ENCODE measurements around the gene FBXL17. TPM values are rescaled to one million over a fixed set of nuclear protein-coding genes. Genes with fewer than 3 reads are reported as not detected.

FBXL17 gene
- total and polyA plus RNA-seq, 4 donors: 30.0 to 58.0 (median 40.3) TPM

DNA sequence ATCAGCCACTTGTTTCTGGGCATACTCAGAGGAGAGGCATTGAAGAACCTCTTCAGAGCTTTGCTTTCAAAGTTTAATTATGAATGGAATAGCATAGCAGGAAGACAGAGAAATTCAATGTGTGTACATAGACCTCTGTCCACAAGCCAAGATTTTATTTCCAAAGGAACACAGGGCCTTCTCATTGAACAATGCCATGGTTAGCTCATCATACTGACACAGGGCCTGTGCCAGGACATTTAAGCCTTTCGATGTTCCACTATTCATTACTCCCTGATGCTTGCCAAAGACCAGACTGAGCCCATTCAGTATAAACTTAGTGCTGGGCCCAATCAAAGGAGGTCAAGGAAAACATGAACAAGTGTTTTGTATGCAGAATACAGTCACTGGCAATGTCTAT, 280.8 kb downstream of the FBXL17 start:
- WGBS (ENCODE audit: insufficient coverage): 50% methylated on average over 1 of the region's 1 CpG
- no peaks in the 10 kb centered on the region for H3K27me3 ChIP-seq (ENCODE audit: control insufficient read depth, insufficient read depth, low read length)
- peak overlapping the region; percentile 65 for H3K27ac ChIP-seq (ENCODE audit: low read depth, low read length)
- DNase-seq (ENCODE audit: low read depth in 4 of 6, low spot score in 6 of 6): peak; percentile 57 to 93 (median 71)
- H3K36me3 ChIP-seq (ENCODE audit: control insufficient read depth, insufficient read depth, low read length): no peaks in the 10 kb centered on the region
- H3K4me1 ChIP-seq (ENCODE audit: control insufficient read depth, insufficient read depth, low read length): peaks cover 4% of the 10 kb centered on the region
- H3K4me3 ChIP-seq (ENCODE audit: low read depth, low read length): no peak overlapping the region
- no peaks in the 10 kb centered on the region for H3K9me3 ChIP-seq (ENCODE audit: control insufficient read depth, insufficient read depth, low read length)

DNA sequence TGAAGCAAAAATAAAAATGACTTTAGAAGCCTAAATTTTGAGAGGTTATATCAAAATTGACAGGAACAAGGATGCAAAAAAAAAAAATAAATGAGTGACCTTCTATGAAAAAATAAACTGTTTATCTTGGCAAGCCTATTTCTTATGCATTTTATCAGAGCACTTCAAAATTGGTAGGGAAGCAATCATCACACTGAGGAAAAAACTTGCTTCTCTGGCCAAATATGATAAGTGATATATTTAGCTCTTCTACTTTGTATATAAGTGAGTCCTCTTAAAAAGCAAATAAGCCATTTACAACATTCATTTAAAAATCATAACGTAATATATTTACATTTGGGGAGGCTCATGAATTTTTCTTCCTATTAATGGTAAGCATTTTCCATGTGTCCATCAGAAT, 287.1 kb downstream of the FBXL17 start:
- Histone ChIP-seq H3K27me3 (ENCODE audit: control insufficient read depth, insufficient read depth, low read length) (no peaks in the 10 kb centered on the region), H3K36me3 (ENCODE audit: control insufficient read depth, insufficient read depth, low read length) (no peaks in the 10 kb centered on the region), H3K9me3 (ENCODE audit: control insufficient read depth, insufficient read depth, low read length) (no peaks in the 10 kb centered on the region), H3K4me3 (ENCODE audit: low read depth, low read length) (no peak overlapping the region), H3K27ac (ENCODE audit: low read depth, low read length) (no peak overlapping the region), H3K4me1 (ENCODE audit: control insufficient read depth, insufficient read depth, low read length) (no peaks in the 10 kb centered on the region)
- no CpG with 5 or more reads among the region's 1 CpG for WGBS (ENCODE audit: insufficient coverage)
- DNase-seq (ENCODE audit: low read depth in 4 of 6, low spot score in 6 of 6): no peak

DNA sequence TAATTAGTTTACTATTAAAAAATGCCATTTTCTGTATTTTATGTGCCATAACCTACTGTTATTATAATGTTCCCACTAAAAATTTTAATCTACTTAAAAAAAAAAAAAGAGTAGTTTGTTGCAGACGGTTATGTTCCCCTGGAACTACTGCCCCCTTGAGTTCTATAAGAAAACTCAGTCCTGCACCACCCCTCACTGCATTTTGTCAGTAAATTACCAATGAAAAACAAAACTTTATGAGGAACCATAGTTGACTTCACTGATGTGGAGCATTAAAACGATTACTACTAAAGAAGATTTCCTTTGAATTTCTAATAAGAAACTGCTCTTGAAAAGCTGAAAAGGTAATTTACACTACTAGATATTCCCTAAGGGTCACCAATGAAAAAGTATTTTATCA, 288.7 kb downstream of the FBXL17 start:
- no peak for DNase-seq (ENCODE audit: low read depth in 4 of 6, low spot score in 6 of 6)
- H3K27me3 ChIP-seq (ENCODE audit: control insufficient read depth, insufficient read depth, low read length): no peaks in the 10 kb centered on the region
- no peak overlapping the region for H3K4me3 ChIP-seq (ENCODE audit: low read depth, low read length)
- H3K27ac ChIP-seq (ENCODE audit: low read depth, low read length): no peak overlapping the region
- no CpG with 5 or more reads among the region's 2 CpGs for WGBS (ENCODE audit: insufficient coverage)
- H3K36me3 ChIP-seq (ENCODE audit: control insufficient read depth, insufficient read depth, low read length): no peaks in the 10 kb centered on the region
- no peaks in the 10 kb centered on the region for H3K9me3 ChIP-seq (ENCODE audit: control insufficient read depth, insufficient read depth, low read length)
- H3K4me1 ChIP-seq (ENCODE audit: control insufficient read depth, insufficient read depth, low read length): no peaks in the 10 kb centered on the region

DNA sequence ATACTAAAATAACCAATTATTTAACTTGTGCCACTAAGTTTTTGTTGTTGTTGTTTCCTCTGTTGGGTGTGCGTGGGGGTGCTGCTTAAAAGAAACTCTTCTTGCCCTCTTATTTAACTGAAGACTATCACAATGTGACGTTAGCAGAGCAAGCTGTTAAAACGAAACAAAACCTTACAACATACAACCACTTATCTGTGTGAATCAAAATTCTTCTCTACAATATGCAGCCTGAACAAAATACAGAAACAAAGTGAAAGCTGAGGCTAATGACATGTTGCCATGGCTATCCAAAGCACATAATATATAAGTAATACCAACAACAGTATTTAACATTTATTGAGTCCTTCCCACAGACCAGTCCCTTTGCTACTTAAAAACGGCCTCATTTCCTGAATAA, 291.0 kb downstream of the FBXL17 start:
- H3K27ac ChIP-seq (ENCODE audit: low read depth, low read length): no peak overlapping the region
- no peaks in the 10 kb centered on the region for H3K4me1 ChIP-seq (ENCODE audit: control insufficient read depth, insufficient read depth, low read length)
- no peak for DNase-seq (ENCODE audit: low read depth in 4 of 6, low spot score in 6 of 6)
- no peaks in the 10 kb centered on the region for H3K27me3 ChIP-seq (ENCODE audit: control insufficient read depth, insufficient read depth, low read length)
- H3K9me3 ChIP-seq (ENCODE audit: control insufficient read depth, insufficient read depth, low read length): no peaks in the 10 kb centered on the region
- no peaks in the 10 kb centered on the region for H3K36me3 ChIP-seq (ENCODE audit: control insufficient read depth, insufficient read depth, low read length)
- WGBS (ENCODE audit: insufficient coverage): 70% methylated on average over 2 of the region's 4 CpGs
- no peak overlapping the region for H3K4me3 ChIP-seq (ENCODE audit: low read depth, low read length)

DNA sequence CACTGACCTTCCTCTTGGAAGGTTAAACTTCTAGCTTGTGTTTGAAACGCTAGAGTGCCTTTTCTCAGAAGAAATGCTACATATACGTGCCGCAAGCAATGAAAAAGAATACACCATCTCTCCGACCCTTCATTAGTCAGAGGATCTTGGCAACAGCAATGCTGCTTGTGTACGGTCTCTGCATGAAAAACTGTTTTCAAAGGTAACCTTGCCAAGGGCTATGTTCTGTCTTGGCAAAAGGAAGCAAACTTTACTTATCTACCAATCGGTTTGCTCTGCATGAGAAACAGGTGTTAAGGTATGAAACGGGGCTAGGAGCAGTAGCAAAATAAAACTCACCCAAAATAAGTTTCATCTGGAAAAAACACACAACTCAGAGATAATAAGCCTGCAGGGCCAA, 297.8 kb downstream of the FBXL17 start:
- no CpG with 5 or more reads among the region's 7 CpGs for WGBS (ENCODE audit: insufficient coverage)

DNA sequence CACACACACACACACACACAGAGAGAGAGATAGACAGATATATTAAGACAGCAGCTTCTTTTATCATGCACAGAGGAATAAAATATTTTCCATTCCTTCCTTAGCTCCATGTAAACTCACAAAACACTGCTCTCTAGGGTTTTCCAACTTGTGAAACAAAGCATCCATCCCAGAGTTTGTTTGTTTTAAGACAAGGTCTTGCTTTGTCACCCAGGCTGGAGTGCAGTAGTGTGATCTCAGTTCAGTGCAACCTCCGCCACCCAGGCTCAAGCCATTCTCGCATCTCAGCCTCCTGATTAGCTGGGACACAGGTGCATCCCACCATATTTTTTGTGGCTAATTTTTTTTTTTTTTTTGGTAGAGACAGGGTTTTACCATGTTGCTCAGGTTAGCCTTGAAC, 298.7 kb downstream of the FBXL17 start:
- Histone ChIP-seq H3K36me3 (ENCODE audit: control insufficient read depth, insufficient read depth, low read length) (no peaks in the 10 kb centered on the region), H3K27ac (ENCODE audit: low read depth, low read length) (no peak overlapping the region), H3K4me1 (ENCODE audit: control insufficient read depth, insufficient read depth, low read length) (no peaks in the 10 kb centered on the region), H3K27me3 (ENCODE audit: control insufficient read depth, insufficient read depth, low read length) (no peaks in the 10 kb centered on the region), H3K9me3 (ENCODE audit: control insufficient read depth, insufficient read depth, low read length) (no peaks in the 10 kb centered on the region), H3K4me3 (ENCODE audit: low read depth, low read length) (no peak overlapping the region)
- WGBS (ENCODE audit: insufficient coverage): no CpG with 5 or more reads among the region's 2 CpGs
- no peak for DNase-seq (ENCODE audit: low read depth in 4 of 6, low spot score in 6 of 6)

More for the DNA sequence above, 297.8 kb downstream of the FBXL17 start:
- DNase-seq (ENCODE audit: low read depth in 4 of 6, low spot score in 6 of 6): peak in 2 of 6 donors; percentile 55 to 74
- H3K4me1 ChIP-seq (ENCODE audit: control insufficient read depth, insufficient read depth, low read length): no peaks in the 10 kb centered on the region
- H3K4me3 ChIP-seq (ENCODE audit: low read depth, low read length): no peak overlapping the region
- no peaks in the 10 kb centered on the region for H3K27me3 ChIP-seq (ENCODE audit: control insufficient read depth, insufficient read depth, low read length)
- H3K36me3 ChIP-seq (ENCODE audit: control insufficient read depth, insufficient read depth, low read length): no peaks in the 10 kb centered on the region
- H3K9me3 ChIP-seq (ENCODE audit: control insufficient read depth, insufficient read depth, low read length): no peaks in the 10 kb centered on the region
- H3K27ac ChIP-seq (ENCODE audit: low read depth, low read length): no peak overlapping the region

DNA sequence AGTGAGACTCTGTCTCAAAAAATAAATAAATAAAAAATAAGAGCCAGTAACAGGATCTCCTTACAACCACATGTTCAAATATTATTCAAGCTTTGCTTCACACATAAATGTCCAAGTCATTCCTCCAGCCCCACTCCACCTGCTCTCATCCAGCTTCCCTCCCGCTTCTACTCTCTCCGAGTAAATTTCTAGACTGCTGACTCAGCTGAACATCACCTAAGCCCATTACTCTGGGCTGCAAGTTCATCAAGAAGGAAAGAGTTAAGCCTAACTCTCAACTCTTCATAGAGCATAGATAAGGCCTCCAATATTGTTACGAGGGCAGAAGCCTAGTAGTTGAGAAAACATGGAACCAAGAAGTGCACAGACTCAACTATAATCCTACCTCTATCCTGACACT, 300.2 kb downstream of the FBXL17 start:
- Histone ChIP-seq H3K27ac (ENCODE audit: low read depth, low read length) (no peak overlapping the region), H3K4me1 (ENCODE audit: control insufficient read depth, insufficient read depth, low read length) (no peaks in the 10 kb centered on the region), H3K36me3 (ENCODE audit: control insufficient read depth, insufficient read depth, low read length) (no peaks in the 10 kb centered on the region), H3K9me3 (ENCODE audit: control insufficient read depth, insufficient read depth, low read length) (no peaks in the 10 kb centered on the region), H3K4me3 (ENCODE audit: low read depth, low read length) (no peak overlapping the region), H3K27me3 (ENCODE audit: control insufficient read depth, insufficient read depth, low read length) (no peaks in the 10 kb centered on the region)
- no peak for DNase-seq (ENCODE audit: low read depth in 4 of 6, low spot score in 6 of 6)
- 100% methylated on average over 3 of the region's 3 CpGs for WGBS (ENCODE audit: insufficient coverage)

DNA sequence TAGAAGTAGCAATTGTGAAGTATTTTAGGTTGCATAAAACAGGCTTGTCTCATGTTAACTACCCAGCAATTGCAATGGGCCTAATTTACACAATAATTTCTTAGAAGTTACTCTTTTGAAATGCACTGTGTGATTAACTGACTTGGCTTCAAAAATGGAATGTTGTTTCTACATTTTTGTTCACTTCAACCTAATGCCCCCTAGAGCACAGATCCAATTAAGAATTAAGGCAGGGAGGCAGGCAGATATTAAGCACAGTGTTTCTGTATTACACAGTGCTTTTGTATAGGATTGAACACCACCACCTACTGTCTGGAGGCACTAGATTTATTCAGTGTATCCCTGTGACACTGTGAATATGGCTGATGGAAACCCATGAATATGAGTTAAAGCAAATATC, 302.1 kb downstream of the FBXL17 start:
- H3K9me3 ChIP-seq (ENCODE audit: control insufficient read depth, insufficient read depth, low read length): no peaks in the 10 kb centered on the region
- H3K4me3 ChIP-seq (ENCODE audit: low read depth, low read length): no peak overlapping the region
- DNase-seq (ENCODE audit: low read depth in 4 of 6, low spot score in 6 of 6): peak in 1 of 6 donors; percentile 76
- no peaks in the 10 kb centered on the region for H3K4me1 ChIP-seq (ENCODE audit: control insufficient read depth, insufficient read depth, low read length)
- H3K36me3 ChIP-seq (ENCODE audit: control insufficient read depth, insufficient read depth, low read length): no peaks in the 10 kb centered on the region
- H3K27ac ChIP-seq (ENCODE audit: low read depth, low read length): no peak overlapping the region
- no peaks in the 10 kb centered on the region for H3K27me3 ChIP-seq (ENCODE audit: control insufficient read depth, insufficient read depth, low read length)

DNA sequence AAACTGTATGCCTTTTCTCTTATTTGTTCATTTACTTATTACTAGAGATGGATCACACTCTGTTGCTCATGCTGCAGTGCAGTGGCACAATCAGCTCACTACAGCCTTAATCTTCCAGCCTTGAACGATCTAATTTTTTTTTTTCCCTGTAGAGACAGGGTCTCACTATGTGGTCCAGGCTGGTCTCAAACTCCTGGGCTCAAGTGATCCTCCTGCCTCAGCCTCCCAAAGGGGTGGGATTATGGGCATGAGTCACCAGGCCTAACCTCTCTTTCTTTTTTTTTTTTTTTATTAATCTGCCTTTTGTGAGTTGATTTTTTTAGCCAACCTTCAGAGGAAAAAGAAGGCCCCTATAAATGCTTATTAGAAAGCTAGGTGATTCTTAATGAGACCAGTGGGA, 303.0 kb downstream of the FBXL17 start:
- H3K27me3 ChIP-seq (ENCODE audit: control insufficient read depth, insufficient read depth, low read length): no peaks in the 10 kb centered on the region
- DNase-seq (ENCODE audit: low read depth in 4 of 6, low spot score in 6 of 6): no peak
- H3K4me3 ChIP-seq (ENCODE audit: low read depth, low read length): no peak overlapping the region
- no peaks in the 10 kb centered on the region for H3K36me3 ChIP-seq (ENCODE audit: control insufficient read depth, insufficient read depth, low read length)
- H3K27ac ChIP-seq (ENCODE audit: low read depth, low read length): no peak overlapping the region
- no CpG with 5 or more reads among the region's 1 CpG for WGBS (ENCODE audit: insufficient coverage)
- H3K4me1 ChIP-seq (ENCODE audit: control insufficient read depth, insufficient read depth, low read length): no peaks in the 10 kb centered on the region
- no peaks in the 10 kb centered on the region for H3K9me3 ChIP-seq (ENCODE audit: control insufficient read depth, insufficient read depth, low read length)

DNA sequence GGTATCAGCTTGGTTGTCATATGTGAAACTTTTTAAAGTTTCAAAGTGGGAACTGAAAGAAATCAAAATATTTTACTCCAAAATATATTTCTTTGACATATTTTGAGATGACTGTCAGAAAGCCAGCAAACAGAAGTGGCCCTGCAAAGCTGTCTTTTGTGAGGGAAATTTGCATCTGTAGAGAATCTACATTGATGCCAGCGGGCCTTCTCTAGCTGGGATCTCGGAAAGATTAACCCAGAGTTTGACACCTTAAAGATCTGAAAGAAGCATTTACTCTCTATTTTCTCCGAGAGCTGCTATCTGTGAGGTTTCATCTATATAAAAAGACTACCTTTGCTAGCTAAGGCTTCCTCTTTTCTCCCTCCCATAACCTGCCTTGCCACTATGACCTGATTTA, 303.6 kb downstream of the FBXL17 start:
- no peaks in the 10 kb centered on the region for H3K36me3 ChIP-seq (ENCODE audit: control insufficient read depth, insufficient read depth, low read length)
- no peaks in the 10 kb centered on the region for H3K9me3 ChIP-seq (ENCODE audit: control insufficient read depth, insufficient read depth, low read length)
- no peaks in the 10 kb centered on the region for H3K27me3 ChIP-seq (ENCODE audit: control insufficient read depth, insufficient read depth, low read length)
- H3K27ac ChIP-seq (ENCODE audit: low read depth, low read length): no peak overlapping the region
- no peak overlapping the region for H3K4me3 ChIP-seq (ENCODE audit: low read depth, low read length)
- H3K4me1 ChIP-seq (ENCODE audit: control insufficient read depth, insufficient read depth, low read length): no peaks in the 10 kb centered on the region
- no CpG with 5 or more reads among the region's 3 CpGs for WGBS (ENCODE audit: insufficient coverage)
- no peak for DNase-seq (ENCODE audit: low read depth in 4 of 6, low spot score in 6 of 6)
